Inferior parietal cortex (tissue), 1 donor: ENCODE data around the gene PLEKHG5.
A peak's percentile ranks its signal among the peaks of the same experiment; 100 is the strongest.

ENCODE experiments used
- DNase-seq: peaks from one replicate; pipeline ENCODE4 v3.0.0-alpha.2; 2016; ENCODE audit errors: extremely low spot score

Gene PLEKHG5, protein sequence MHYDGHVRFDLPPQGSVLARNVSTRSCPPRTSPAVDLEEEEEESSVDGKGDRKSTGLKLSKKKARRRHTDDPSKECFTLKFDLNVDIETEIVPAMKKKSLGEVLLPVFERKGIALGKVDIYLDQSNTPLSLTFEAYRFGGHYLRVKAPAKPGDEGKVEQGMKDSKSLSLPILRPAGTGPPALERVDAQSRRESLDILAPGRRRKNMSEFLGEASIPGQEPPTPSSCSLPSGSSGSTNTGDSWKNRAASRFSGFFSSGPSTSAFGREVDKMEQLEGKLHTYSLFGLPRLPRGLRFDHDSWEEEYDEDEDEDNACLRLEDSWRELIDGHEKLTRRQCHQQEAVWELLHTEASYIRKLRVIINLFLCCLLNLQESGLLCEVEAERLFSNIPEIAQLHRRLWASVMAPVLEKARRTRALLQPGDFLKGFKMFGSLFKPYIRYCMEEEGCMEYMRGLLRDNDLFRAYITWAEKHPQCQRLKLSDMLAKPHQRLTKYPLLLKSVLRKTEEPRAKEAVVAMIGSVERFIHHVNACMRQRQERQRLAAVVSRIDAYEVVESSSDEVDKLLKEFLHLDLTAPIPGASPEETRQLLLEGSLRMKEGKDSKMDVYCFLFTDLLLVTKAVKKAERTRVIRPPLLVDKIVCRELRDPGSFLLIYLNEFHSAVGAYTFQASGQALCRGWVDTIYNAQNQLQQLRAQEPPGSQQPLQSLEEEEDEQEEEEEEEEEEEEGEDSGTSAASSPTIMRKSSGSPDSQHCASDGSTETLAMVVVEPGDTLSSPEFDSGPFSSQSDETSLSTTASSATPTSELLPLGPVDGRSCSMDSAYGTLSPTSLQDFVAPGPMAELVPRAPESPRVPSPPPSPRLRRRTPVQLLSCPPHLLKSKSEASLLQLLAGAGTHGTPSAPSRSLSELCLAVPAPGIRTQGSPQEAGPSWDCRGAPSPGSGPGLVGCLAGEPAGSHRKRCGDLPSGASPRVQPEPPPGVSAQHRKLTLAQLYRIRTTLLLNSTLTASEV

DNA sequence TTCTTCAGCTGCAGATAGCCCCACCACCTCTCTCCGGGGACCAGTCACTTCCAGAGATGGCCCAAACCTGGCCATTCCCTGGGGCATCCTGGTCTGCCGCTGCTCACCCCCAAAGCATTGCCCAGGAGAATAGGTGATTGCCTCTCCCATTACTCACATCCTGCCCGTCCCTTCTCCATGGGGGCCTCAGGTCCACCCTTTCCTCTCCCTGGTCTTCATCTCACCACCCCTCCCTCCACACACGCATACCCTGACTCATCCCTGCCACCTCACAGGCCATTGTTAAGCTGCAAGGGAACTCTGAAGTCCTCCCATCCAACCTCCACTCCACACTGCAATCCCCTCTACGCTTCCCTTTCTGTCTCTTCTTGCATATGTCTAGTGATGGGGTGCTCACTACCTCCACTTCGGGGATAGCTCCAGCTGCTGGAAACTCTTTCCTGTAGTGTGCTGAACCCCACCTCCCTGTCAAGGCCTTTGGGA, at the start of gene PLEKHG5:
PLEKHG5 (minus strand) TSS at position 188 of the 483 bp plus-strand sequence. CDS start 14,096 bp downstream, outside the sequence.
- DNase-seq, result no peak

DNA sequence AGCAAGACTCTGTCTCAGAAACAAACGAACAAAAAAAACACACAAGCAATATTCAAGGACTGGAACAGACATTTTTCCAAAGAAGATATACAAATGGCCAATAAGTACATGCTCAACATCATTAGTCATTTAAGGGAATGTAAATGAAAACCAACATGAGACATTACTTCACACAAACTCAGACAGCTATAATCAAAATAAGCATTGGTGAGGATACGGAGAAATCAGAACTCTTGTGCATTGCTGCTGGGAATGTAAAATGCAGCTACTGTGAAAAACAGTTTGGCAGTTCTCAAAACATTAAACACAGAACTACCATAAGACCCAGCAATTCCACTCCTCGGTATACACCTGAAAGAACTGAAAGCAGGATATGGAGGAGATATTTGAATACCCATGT, 47.5 kb upstream of the PLEKHG5 start:
- no peak for DNase-seq

DNA sequence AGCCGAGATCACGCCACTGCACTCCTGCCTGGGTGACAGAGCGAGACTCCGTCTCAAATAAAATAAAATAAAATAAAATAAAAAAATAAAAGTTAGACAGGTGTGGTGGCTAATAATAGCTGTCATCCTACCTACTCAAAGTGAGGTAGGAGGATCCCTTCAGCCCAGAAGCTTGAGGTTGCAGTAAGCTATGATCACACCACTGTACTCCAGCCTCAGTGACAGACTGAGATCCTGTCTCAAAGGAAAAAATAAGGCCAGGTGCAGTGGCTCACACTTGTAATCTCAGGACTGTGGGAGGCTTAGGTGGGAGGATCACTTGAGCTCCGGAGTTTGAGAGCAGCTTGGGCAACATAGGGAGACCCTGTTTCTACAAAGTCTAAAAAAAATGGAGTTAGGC, 44.8 kb upstream of the PLEKHG5 start:
- DNase-seq, result no peak

DNA sequence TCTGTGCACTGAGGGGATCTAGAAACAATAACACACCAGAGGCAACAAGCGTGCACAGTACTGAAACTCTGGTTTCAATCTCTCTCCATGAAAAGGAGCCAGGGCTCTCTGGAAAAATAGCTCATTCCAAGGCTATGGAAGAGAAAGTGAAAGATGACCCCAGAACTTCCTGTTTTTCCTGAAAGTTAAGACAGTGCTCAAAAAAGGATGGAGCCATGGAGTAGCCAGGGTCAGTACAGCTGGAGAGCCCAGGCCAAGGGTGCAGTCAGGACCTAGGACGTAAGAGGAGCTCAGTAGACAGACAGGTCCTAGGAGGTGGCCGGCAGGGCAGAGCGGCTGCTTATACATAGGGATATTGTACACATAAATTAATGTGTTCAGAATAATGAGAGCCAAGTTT, 43.7 kb upstream of the PLEKHG5 start:
- no peak for DNase-seq

DNA sequence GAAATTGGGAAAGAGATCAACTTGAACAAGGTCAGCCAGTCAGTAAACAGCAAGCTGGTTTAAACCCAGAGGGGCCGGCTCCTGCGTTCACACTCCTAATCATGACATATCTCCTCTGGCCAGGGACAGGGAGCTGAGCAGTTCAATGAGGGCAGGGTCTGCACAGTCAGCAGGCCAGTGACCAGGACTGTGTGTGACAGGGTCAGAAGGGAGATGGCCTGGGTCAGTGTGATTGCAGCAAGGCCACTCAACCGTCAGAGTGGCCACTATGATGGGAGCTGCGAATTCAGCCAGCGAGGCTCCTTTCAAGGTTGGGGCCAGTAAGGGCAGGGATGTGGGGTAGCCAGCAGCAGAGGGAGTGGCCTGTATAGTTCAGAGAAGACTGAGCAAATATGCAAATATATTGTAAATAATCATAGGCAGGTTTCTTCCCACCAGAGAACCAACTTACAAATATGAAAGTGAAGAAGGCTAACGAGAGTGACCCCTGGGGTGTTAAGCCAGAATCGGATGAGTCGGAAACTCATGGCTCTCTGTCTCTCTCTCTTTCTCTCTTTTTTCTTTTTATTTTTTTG, 42.9 kb upstream of the PLEKHG5 start:
- no peak for DNase-seq

DNA sequence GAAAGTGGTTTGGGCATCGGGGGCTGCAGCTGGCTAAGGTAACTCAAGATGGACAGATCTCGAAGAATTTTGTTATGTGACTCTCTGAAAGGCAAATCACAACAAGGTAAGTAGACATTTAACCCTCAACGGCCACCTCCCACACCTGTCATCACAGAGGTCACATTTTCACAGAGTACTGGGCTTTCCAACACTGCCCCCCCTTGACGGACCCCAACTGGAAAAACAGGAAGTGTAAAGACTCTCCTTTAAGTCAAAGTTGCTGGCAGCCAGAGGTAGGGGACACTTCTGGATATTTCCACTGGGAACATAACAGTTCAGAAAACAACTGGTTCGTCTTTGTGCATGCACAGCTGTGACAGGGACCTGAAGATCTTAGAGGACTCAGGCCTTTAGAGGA, 40.5 kb upstream of the PLEKHG5 start:
- no peak for DNase-seq

DNA sequence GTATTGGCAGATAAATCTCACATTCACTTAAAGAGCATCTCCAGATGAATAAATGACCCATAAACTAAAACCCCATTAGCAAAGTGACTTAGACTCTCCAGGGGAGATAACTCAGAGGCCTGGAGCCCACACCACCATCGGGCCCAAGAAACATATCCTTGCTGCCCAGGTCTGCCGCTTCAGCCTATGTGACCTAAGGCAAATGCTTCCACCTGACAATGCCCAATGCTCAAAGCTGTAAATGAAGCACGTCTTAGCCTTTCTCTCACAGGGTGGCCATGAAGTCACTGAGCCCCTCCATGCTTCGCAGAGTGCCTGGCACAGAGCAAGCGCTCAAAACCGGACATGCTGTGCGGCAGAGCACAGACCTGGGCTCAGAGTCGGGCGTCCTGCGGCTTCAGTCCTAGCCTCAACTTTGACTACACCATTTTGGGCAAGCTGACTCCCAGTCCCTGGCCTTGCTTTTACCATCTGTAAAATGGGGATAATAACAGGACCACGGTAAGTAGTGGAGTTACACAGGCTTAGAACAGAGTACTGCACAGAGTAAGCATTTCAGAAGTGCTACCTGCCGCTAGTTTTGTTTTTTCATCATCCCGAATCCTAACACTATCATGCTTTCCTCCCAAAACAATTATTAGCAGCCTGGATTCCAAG, 39.2 kb upstream of the PLEKHG5 start:
- DNase-seq, result no peak

DNA sequence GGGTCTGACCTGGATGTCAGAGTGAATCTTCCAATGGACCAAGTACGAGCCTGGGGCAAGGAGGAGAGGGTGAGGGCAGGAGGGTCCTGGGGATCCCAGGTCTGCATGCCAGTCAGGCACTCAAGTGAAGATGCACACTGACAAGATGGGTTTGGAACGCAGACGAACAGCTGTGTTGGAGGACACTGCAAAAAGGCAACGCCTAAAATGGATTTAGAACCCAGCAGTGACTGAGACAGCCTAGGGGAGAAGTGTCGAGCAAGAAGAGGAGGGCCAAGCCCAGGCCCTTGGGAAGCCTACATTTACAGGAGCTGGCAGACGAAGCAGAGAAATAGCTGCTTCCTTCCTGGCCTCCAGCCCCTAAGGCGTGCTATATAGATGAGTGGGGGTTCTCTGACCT, 37.0 kb upstream of the PLEKHG5 start:
- no peak for DNase-seq

DNA sequence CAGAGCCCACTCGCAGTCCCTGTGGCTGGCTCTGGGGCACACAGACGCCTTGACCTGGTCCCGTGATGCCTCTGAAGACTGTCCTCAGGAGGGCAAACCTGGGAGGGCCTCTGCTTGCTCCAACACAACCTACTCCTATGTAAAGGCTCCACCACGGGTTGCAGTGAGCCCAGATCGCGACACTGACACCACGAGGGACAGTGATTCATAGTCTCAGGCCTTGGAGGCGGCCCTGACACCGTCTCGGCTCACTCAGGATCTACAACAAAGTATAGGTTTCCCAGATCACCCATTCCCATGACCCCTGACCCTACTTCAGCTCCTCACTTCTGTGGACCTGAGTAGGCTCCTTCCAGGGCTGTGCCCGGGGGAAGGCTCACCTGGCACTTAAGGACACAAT, 34.8 kb upstream of the PLEKHG5 start:
- DNase-seq, result no peak

DNA sequence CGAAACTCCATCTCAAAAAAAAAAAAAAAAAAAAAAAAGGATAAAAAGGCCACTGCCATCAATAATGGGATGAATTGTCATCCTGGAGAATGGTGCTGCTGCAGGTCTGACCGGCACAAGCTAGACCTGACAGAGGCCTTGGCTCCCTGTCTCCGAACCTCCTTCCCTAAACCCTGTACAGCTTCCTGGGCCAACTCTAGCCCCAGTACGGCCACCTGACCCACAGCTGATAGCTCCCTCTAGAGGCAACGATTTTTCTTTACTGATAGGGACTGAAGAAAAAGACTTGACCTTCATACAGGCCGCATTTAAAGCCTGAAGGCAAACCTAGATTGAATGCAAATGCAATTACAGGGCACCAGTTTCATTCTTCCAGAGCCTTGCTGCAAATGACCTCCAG, 32.1 kb upstream of the PLEKHG5 start:
- peak; percentile 42 for DNase-seq

DNA sequence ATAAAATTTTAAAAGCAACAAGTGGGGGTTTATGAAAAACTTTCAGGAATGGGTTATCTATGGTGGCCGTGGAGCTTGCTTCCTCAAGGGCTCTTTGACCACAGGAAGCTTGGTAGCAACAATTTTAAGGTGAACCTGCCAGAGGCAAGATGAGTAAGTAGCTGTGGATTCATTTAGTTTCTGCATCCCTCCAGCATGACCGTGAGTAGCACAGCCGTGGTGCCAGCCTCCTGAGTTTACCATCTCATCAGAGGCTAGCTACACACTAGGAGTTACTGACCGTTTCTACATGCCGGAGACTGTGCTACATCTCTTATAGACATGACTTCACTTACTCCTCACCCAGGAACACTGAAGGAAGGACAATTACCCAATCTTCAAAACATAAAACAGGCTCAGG, 30.1 kb upstream of the PLEKHG5 start:
- no peak for DNase-seq

DNA sequence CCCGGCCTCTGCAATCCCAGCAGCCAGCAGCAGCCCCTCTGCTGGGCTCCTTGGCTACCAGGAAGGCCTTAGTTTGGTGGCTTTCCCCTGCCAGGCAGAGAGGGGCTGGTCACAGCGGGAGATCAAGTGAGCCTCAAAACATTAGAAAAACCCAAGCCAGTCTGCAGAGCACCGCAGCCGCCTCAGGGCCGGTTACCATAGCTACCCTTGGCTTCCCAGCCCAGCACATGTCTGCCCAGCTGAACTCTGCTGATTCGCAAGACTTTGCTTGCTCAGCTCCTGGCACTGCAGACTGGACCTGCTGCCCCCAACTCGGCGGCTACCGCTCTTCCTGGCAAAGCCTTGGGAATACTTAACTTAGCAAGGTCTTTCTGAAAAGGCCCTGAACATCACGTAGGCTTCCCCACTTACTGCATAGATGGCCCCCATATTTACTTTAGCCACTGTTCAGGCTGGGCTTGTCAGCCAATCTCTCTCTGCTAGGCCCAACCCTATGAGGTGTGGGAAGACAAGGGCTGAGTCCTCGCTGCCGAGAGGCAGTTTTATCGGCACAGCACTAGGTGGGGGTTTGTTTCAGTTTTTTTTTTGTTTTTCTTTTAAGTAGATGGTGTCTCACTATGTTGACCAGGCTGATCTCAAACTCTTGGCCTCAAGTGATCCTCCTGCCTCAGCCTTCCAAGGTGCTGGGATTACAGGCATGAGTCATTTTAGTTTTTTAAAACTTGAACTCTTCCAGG, 28.6 kb upstream of the PLEKHG5 start:
- DNase-seq, result no peak

DNA sequence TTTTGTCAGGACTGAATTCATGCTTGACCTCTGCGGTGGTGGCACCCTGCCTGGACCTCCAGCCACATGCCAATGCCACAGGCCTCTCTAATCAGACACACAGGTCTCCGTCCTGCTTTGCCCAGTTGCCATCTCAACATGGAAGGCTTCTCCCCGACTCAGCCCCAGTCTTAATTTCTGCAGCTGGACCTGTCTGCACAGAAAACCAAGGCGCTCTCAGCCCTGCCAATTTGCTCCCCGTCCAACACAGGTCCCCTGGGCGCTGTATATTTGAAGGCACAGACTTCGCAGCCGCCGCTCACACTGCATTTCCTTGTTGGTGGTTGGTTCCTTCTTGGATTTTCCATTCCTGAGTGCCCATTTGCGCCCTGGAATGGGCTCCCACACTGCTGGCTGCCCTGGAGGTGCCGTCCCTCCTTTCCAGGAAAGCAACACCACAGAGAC, 28.0 kb upstream of the PLEKHG5 start:
- DNase-seq, result no peak

DNA sequence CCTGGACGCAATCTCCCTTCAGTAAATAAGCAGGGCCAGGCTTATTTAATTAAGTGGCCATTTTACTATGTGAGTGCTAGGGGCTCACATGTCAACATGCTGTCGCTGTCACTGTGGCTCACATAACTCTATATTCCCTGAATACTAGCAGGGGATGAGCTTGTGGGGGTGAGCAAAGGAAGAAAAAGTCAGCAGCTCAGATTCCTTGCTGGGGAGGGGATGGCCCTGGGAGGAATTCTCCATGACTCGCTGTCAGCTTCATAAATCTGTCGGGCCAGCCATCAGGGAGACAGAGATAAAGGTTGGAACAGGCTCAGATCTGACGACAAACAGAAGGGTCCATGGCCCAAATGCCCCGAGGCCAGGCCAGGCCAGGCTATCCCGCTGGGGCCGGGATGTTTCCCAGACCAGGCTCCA, 26.0 kb upstream of the PLEKHG5 start:
- DNase-seq, result no peak

DNA sequence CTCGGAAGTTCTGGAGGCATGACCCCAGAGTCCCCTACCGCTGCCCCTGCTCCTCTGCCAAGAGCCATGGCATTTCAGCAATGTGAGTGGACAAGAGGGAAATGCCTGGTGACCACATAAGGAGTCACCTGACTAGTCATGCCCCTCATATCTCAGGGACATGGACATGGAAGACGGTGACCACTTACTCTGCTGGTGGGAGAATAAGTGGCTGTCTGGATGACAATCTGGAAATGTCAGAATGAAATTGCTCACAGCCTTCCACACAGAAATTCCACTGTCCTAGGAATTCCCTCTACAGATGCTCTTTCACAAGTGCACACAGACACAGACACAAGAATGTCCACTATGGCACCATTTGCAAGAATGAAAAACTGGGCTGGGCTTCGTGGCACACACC, 24.3 kb upstream of the PLEKHG5 start:
- no peak for DNase-seq

DNA sequence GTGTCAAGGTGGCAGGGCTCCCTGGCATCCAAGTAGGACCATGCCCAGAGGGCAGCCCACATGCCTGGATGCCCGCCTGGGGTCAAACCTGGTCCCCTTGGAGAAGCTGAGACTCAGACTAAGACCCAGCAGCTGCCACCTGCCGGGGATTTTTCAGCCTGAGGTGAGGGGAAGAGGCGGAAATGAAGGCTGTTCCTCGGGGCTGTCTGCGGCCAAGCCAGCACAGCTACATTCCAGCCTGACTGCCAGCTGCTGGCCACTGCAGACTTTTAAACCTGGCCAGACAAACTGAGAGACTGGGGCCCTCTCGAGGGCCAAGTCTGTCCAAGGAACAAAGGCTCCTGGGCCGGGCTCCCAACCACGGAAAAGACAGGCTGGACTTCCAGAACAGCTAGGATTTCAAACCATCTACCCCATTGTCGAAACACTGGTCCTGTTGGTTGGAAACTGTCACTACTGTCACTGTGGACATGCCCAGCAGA, 21.9 kb upstream of the PLEKHG5 start:
- no peak for DNase-seq

DNA sequence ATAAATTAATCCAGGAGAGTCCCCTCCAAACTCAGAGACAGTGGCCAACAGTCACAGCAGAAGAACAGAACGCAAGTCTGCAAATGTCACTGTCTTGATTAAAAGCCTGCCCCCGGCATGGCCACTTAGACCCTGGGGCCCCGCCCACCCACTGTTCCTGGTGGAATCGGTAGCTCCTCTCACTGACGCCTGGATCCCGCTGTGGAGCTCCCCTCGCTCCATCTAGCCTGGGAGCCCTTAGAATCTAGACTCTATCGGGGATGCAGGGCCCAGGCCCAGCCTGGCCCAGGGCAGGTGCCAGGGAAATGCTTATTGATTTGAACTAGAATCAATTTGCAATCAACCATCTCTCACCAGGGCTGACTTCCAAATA, 21.4 kb upstream of the PLEKHG5 start:
- no peak for DNase-seq

DNA sequence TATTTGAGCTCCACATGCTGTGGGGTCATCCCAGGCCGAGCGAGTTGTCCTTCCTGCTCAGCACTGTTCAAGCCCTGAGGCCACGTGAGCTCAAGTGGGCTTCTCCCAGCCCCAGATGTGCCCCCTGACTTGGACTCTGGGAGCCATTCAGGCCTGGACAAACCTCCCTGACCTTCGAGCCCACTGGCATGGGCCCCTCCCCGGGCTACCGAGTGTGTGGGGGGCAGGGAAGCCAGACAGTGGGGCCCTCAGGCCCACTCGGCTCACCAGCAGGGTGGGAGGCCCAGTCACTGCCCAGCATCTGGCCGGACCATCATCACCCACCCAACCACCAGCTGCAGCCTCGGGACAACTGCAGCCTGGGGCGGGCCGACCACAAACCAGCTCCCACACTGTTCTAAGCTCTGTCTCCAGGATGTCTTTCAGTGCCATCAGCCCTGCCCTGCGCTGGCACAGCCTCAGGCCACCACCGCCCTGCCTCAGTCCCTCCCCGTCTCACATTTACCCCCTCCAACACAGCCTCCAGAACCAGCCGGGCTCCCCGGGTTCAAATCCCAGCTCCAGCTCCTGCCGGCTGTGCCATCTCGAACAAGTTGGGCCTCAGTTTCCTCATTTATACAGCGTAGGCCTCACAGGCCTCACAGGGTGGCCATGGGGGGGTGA, 20.9 kb upstream of the PLEKHG5 start:
- DNase-seq, result no peak

DNA sequence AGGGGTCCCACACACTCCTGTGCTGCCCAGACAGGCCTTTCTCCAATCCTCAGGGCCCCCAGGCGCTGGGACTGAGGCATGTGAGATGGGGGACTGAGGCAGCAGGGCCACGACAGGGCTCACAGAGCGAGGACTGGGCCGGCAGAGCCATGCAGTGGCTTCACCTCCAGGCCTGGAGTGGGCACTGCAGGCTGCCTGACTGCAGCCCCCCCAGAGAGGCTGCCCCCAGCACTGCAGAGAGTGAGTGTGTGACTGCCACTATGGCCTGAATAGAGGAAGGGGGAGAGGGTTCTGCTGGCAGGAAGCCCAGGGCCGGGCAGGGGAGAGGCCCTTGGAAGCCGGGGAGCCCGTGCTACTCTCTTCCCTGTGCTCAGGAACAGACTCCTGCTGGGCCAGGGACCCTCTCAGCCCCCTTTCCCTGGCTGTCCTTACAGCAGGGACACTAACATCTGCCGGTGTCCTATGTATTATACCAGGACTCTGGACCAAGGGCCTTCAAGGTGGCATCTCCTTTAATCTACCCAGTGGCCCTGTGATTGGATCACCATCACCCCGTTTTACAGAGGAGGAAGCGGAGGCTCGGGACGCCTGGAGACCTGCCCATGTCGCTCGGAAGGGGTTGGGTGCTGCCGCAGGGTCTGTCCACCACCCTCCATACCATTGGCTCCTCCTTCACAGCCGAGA, 20.2 kb upstream of the PLEKHG5 start:
- no peak for DNase-seq

DNA sequence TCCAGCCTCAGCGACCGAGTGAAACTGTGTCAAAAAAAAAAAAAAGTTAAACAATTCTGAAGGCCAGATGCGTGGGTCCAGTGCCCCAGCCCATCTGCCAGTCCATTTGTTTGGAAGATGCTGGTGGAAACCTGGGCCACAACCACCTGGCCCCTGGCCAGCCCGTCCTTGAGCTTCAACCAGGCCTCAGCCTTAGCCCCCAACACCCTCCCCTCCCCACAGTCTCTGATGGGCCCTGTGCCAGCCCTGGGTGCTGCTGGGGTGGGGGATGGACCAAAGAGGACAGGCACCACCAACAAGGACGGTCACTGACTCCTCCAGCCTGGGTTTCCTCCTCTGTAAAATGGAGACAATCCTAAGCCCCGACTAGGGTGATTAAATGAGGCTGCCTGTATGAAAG, 19.6 kb upstream of the PLEKHG5 start:
- no peak for DNase-seq
